Stomach smooth muscle (tissue), 2 donors: ENCODE data around the gene ACY1.

Source experiments
- H3K27ac ChIP-seq: one replicate; pipeline ENCODE4 v1.7.0; 2013; ENCODE audit warnings: mild to moderate bottlenecking, low read length, inconsistent platforms
- H3K27me3 ChIP-seq, 2 donors: one replicate each; pipeline ENCODE4 v1.7.0; 2013; ENCODE audit warnings: low read length in 2 of 2; ENCODE audit not compliant: insufficient read depth in 2 of 2, control insufficient read depth in 1 of 2
- H3K36me3 ChIP-seq, 2 donors: one replicate each; pipeline ENCODE4 v1.7.0; 2013; ENCODE audit warnings: low read length in 2 of 2; ENCODE audit not compliant: control insufficient read depth in 2 of 2, insufficient read depth in 2 of 2
- H3K4me1 ChIP-seq: one replicate; pipeline ENCODE4 v1.7.0; 2013; ENCODE audit warnings: low read length; ENCODE audit not compliant: control insufficient read depth, insufficient read depth
- H3K4me3 ChIP-seq, 2 donors: one replicate each; pipeline ENCODE4 v1.7.0; 2013; ENCODE audit warnings: low read length in 2 of 2
- H3K9ac ChIP-seq, 2 donors: one replicate each; pipeline ENCODE4 v1.7.0; 2013; ENCODE audit warnings: low read length in 2 of 2, mild to moderate bottlenecking in 1 of 2
- H3K9me3 ChIP-seq, 2 donors: one replicate each; pipeline ENCODE4 v1.7.0; 2013; ENCODE audit warnings: low read length in 2 of 2; ENCODE audit not compliant: control insufficient read depth in 2 of 2
- donor health status: healthy.
- donor health status: Pancreatic carcinoma.

The ACY1 gene

GRCh38 chr3:51947215-51947900 lies 36.0 kb upstream of the ACY1 start:
- H3K4me1 ChIP-seq = peaks cover 11% of the 10 kb centered on the region
- H3K4me3 ChIP-seq = no peak overlapping the region
- H3K27ac ChIP-seq = no peak overlapping the region
- H3K9ac ChIP-seq = no peak overlapping the region
- no peaks in the 10 kb centered on the region for H3K9me3 ChIP-seq
- H3K27me3 ChIP-seq = no peaks in the 10 kb centered on the region
- peaks cover 14 to 18% of the 10 kb centered on the region in 2 donors for H3K36me3 ChIP-seq

GRCh38 chr3:51948016-51948580 lies 35.2 kb upstream of the ACY1 start:
- Histone ChIP-seq H3K9ac (no peak overlapping the region), H3K27me3 (no peaks in the 10 kb centered on the region), H3K9me3 (no peaks in the 10 kb centered on the region), H3K4me3 (no peak overlapping the region), H3K4me1 (peaks cover 3% of the 10 kb centered on the region), H3K27ac (no peak overlapping the region), H3K36me3 (peaks cover 14 to 18% of the 10 kb centered on the region in 2 donors)

DNA sequence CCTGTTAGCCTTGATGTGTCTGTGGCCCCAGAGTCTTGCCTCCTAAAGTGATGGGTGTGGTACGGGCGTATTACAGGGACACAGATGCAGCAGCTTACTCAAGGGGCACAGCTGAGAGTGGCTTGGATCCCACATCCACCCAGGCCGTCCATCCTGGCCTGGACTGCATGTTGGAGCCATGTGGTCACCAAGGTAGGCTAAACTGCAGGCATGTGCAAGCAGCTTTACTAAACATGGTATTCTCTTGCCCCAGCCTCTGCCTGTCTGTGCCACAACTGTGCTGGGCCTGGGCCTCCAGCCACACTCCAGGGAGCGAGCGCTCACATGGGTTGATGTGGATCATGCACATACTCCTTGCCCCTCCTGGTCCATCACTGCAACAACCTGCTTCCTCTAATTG lies 34.2 kb upstream of the ACY1 start:
- Histone ChIP-seq H3K27me3 (no peaks in the 10 kb centered on the region), H3K27ac (no peak overlapping the region), H3K9me3 (no peaks in the 10 kb centered on the region), H3K4me3 (no peak overlapping the region), H3K4me1 (no peaks in the 10 kb centered on the region), H3K9ac (no peak overlapping the region), H3K36me3 (peaks cover 14 to 18% of the 10 kb centered on the region in 2 donors)

- H3K4me1 ChIP-seq = peaks cover 7% of the 10 kb centered on the region
- peaks cover 13 to 18% of the 10 kb centered on the region in 2 donors for H3K36me3 ChIP-seq
- H3K27me3 ChIP-seq = peaks cover 0 to 4% of the 10 kb centered on the region in 2 donors
- H3K27ac ChIP-seq = no peak overlapping the region
- no peak overlapping the region for H3K9ac ChIP-seq
- H3K4me3 ChIP-seq = no peak overlapping the region
- H3K9me3 ChIP-seq = no peaks in the 10 kb centered on the region
Observed at GRCh38 chr3:51950899-51951298, 32.4 kb upstream of the ACY1 start.

DNA sequence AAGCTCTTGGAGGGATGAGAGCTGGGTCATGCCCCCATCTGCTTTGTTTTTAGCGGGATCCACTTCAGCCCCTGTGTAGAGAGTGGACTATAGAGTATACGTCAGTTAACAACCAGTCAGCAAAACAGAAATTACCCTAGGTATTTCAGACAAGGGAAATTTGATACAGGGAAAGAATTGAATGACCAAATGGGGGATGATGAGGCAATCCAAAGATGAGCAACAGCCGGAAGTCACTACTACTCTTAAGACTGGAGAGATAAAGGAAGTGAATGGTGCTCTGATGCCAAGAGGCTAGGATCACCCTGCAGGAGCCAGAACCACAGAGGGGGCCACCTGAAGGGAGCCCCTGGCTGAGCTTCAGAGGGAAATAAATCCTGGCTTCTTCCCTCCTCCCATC lies 29.9 kb upstream of the ACY1 start:
- H3K4me1 ChIP-seq = peaks cover 16% of the 10 kb centered on the region
- H3K4me3 ChIP-seq = no peak overlapping the region
- no peaks in the 10 kb centered on the region for H3K9me3 ChIP-seq
- H3K9ac ChIP-seq = no peak overlapping the region
- H3K36me3 ChIP-seq = peaks cover 8 to 9% of the 10 kb centered on the region in 2 donors
- peaks cover 0 to 4% of the 10 kb centered on the region in 2 donors for H3K27me3 ChIP-seq
- no peak overlapping the region for H3K27ac ChIP-seq

- H3K27ac ChIP-seq = no peak overlapping the region
- peaks cover 0 to 4% of the 10 kb centered on the region in 2 donors for H3K27me3 ChIP-seq
- no peaks in the 10 kb centered on the region for H3K9me3 ChIP-seq
- peaks cover 16% of the 10 kb centered on the region for H3K4me1 ChIP-seq
- H3K4me3 ChIP-seq = no peak overlapping the region
- peaks cover 3 to 11% of the 10 kb centered on the region in 2 donors for H3K36me3 ChIP-seq
- H3K9ac ChIP-seq = no peak overlapping the region
Observed at GRCh38 chr3:51954105-51954504, 29.2 kb upstream of the ACY1 start.

DNA sequence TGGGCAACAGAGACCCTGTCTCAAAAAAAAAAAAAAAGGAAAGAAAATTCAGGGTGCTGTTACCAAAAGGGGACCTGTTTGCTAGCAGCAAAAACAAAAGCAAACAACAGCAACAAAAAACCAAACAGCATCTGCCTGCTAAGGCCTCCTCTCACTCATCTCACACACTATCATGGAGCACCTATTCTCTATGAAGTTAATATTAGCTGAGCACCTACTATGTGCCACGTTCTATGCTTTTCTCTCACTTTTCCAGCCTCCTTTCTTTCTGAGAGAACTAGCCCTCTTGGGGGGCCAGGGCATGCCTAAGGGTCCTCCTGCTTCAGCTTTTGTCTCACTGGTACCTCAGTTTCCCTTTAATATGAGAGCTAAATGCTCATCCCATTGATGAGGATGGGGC lies 28.6 kb upstream of the ACY1 start:
- Histone ChIP-seq H3K9ac (no peak overlapping the region), H3K9me3 (no peaks in the 10 kb centered on the region), H3K4me1 (peaks cover 16% of the 10 kb centered on the region), H3K27ac (no peak overlapping the region), H3K36me3 (peaks cover 6 to 13% of the 10 kb centered on the region in 2 donors), H3K27me3 (peaks cover 0 to 4% of the 10 kb centered on the region in 2 donors), H3K4me3 (no peak overlapping the region)

DNA sequence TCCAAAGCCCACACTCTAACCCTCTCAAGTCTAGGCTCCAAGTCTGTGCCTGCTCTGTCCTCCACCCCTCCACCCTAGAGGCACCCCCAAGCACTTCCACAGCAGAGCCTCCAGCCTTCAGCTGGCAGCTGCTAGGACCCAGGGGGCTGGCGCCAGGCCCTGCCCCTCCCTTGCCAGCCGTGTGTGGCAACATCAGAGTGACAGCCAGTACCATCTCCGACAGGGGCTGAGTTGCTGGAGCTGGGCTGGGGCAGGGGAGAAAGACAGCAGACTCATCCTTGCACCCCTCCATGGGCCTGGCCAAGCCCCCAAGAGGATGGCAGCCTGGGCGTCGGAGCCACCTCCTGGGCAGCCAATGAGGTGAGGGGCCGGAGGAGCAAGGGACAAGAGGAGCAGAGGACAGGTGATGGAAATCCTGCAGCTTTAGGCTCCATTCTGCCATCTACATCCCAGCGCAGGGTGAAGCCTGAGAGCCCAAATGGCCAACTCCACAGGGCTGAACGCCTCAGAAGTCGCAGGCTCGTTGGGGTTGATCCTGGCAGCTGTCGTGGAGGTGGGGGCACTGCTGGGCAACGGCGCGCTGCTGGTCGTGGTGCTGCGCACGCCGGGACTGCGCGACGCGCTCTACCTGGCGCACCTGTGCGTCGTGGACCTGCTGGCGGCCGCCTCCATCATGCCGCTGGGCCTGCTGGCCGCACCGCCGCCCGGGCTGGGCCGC lies 28.0 kb upstream of the ACY1 start, which contains the start of gene GPR62:
GPR62 (plus strand) TSS at position 207 of the 718 bp plus-strand sequence; CDS start at position 479, 272 bp downstream.
- no peaks in the 10 kb centered on the region for H3K9me3 ChIP-seq
- H3K9ac ChIP-seq = peak within 1 kb of the TSS; percentile 44 to 55
- H3K36me3 ChIP-seq = peaks cover 7 to 18% of the 10 kb centered on the region in 2 donors
- peaks cover 16% of the 10 kb centered on the region for H3K4me1 ChIP-seq
- peaks cover 0 to 4% of the 10 kb centered on the region in 2 donors for H3K27me3 ChIP-seq
- H3K27ac ChIP-seq = peak within 1 kb of the TSS; percentile 55
- H3K4me3 ChIP-seq = peak within 1 kb of the TSS; percentile 35 to 64

DNA sequence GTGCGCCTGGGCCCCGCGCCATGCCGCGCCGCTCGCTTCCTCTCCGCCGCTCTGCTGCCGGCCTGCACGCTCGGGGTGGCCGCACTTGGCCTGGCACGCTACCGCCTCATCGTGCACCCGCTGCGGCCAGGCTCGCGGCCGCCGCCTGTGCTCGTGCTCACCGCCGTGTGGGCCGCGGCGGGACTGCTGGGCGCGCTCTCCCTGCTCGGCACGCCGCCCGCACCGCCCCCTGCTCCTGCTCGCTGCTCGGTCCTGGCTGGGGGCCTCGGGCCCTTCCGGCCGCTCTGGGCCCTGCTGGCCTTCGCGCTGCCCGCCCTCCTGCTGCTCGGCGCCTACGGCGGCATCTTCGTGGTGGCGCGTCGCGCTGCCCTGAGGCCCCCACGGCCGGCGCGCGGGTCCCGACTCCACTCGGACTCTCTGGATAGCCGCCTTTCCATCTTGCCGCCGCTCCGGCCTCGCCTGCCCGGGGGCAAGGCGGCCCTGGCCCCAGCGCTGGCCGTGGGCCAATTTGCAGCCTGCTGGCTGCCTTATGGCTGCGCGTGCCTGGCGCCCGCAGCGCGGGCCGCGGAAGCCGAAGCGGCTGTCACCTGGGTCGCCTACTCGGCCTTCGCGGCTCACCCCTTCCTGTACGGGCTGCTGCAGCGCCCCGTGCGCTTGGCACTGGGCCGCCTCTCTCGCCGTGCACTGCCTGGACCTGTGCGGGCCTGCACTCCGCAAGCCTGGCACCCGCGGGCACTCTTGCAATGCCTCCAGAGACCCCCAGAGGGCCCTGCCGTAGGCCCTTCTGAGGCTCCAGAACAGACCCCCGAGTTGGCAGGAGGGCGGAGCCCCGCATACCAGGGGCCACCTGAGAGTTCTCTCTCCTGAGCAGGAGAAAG lies 27.2 kb upstream of the ACY1 start:
- H3K27ac ChIP-seq = peak overlapping the region; percentile 55

DNA sequence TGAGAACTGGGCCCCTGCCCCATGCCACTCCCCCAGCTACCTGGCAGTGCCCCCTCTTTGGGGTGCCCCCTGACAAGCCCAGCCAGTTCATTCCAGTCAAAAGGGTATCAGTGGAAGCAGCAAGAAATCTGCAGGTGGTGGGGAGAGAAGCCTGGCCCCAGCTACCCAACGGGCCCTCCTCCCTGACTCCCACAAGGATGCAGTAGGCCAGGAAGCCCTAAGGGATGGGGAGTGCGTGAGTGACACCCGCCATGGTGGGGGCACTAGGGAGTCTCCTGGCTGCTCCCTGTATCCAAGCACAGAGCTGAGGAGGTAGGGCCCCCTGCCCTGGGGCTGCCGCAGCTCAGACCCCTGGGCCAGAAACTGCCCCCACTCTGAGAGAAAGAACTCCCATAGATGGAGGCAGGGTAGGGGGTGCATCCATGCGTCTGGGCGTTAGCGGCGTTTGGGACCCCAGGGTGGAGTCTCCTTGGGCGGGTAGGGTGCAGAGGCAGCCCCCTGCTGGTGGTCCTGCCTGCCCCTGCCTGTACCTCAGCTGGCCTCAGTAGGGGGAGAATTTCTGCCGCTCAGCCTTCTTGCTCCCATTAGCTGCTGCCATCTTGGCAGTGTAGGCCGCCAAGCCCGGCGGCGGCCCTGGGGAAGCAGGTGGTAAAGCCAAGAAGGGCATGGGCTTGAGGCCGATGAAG lies 25.7 kb upstream of the ACY1 start:
- Histone ChIP-seq H3K9ac (no peak overlapping the region), H3K4me1 (peaks cover 16% of the 10 kb centered on the region), H3K27ac (no peak overlapping the region), H3K27me3 (peaks cover 0 to 4% of the 10 kb centered on the region in 2 donors), H3K36me3 (peaks cover 7 to 25% of the 10 kb centered on the region in 2 donors), H3K9me3 (no peaks in the 10 kb centered on the region), H3K4me3 (no peak overlapping the region)

More for the DNA sequence above, 27.2 kb upstream of the ACY1 start:
- no peaks in the 10 kb centered on the region for H3K9me3 ChIP-seq
- peaks cover 16% of the 10 kb centered on the region for H3K4me1 ChIP-seq
- H3K36me3 ChIP-seq = peaks cover 7 to 25% of the 10 kb centered on the region in 2 donors
- H3K4me3 ChIP-seq = peak overlapping the region; percentile 35 to 64
- peaks cover 0 to 4% of the 10 kb centered on the region in 2 donors for H3K27me3 ChIP-seq
- peak overlapping the region; percentile 44 to 55 for H3K9ac ChIP-seq
